Stimulated activated CD8-positive, alpha-beta memory T cell treated with anti-CD3 and anti-CD28 coated beads, Interleukin-12 subunit alpha, Interleukin-12 subunit beta, amount 100 ng/mL, for 4 hours (primary cell): ENCODE results near the gene PEX7.
"Not testable (repeated sequence)": the region's sequence is repeated elsewhere in the genome, so short reads cannot be mapped to it uniquely, and the experiment has no call there.

Source experiments
- DNase-seq: peaks from one replicate; pipeline ENCODE4 v3.0.0-alpha.2; 2020; ENCODE audit warnings: low read depth

PEX7 gene

GRCh38 chr6:136952714-136953260 is 130.4 kb downstream of the PEX7 start:
- DNase-seq: no peak

DNA sequence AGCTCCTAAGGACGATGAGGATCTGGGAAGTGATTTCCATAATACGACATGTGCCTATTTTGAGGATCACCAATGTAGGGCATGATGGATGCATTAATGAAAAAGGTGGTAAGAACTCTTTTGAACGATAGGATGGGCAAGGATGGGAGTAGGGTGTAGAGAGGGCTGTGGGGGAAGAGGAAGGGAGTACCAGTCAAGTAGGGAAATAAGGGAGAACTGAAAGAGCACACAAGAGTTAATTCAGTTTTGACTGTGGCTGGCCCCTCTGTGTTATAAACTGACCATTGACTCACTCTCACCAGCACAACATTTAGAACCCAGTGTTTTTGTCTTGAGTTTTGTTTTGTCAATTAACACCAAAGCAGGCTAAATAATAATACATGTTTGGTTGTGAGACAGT is 132.7 kb downstream of the PEX7 start:
- DNase-seq: no peak

- no peak for DNase-seq
Measured at GRCh38 chr6:136956590-136957544, 134.5 kb downstream of the PEX7 start.

DNA sequence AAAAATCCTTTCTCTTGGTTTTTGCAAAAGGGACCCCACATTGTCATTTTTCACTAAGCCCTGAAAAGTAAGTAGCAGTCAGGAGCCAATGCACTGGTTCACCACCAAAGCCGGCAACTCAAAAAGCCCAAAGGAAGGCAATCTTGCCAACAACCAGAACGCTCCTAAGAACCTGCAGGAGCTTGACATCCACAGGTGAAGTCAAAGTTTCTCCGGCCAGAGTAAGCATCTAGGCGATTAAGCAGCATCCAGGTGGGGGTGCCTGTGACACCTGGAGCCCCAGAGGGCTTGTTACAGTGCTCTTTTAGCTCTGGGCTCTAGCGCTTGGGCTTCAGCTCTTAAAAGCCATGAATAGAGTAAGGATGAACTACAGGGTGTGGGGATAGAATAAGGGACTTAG is 135.8 kb downstream of the PEX7 start:
- no peak for DNase-seq

DNA sequence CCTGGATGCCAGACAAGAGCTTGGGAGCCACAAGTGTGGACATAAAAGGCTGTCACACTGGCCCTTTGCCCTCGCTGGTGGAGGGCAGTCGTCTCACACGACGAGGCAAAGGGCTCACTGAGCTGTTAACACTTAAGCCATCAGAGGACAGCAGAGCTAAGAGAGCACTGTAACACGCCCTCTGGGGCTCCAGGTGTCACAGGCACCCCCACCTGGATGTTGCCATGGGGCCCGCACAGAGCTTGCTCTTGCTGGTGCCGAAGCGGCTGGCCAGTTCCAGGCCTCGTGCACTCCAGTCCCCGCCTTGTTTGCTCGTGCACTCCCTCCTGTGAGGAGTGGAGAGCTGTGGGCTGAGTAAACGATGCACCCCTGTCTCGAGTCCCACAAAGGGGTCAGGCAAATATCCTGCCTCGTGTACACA is 137.1 kb downstream of the PEX7 start:
- DNase-seq: no peak

GRCh38 chr6:136959935-136960334 is 137.5 kb downstream of the PEX7 start:
- not testable (repeated sequence) for DNase-seq

GRCh38 chr6:136960781-136961180 is 138.4 kb downstream of the PEX7 start:
- DNase-seq: no peak

GRCh38 chr6:136961848-136962247 is 139.5 kb downstream of the PEX7 start:
- no peak for DNase-seq

DNA sequence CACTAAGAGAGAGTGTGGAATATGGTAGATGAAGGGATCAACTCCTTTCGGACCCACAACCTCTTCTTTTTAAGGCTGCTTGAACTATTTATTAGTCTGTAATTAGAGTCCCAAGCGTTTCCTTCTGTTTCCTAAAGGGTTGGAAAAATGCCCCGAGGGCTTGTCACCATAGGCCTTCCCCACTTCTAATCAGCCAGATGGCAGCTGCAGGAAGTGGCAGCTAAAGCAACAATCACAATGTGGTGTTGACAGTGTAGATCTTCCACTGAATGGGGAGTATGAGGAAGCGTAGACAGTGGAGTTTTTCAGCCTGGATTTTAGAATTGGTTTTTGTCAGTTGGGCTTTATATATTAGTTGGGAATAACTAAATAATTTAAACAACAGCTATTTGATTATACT is 140.3 kb downstream of the PEX7 start:
- DNase-seq: no peak

GRCh38 chr6:136963259-136963658 is 140.9 kb downstream of the PEX7 start:
- no peak for DNase-seq
